OCI-LY1 (cell line): ENCODE measurements around the gene HERC5.

Experiments
- H2AFZ ChIP-seq: fragments of 200-600 bp; sonication (generic), shearing (Covaris generic); 2 replicates; pipeline ENCODE4 v1.6.0; 2014; ENCODE audit warnings: antibody characterized with exemption, mild to moderate bottlenecking, low read length
- H3F3A ChIP-seq: fragments of 200-600 bp; sonication (generic), shearing (Covaris generic); 2 replicates; pipeline ENCODE4 v1.6.0; 2014; ENCODE audit warnings: mild to moderate bottlenecking, antibody characterized with exemption, low read length, moderate library complexity; ENCODE audit not compliant: insufficient read depth
- H3K27ac ChIP-seq: fragments of 200-600 bp; sonication (generic); 2 replicates; pipeline ENCODE4 v1.5.1; 2014; ENCODE audit warnings: low read length, mixed run types, mild to moderate bottlenecking, low read depth; ENCODE audit not compliant: poor library complexity, severe bottlenecking
- H3K27me3 ChIP-seq: fragments of 200-600 bp; sonication (generic); 2 replicates; pipeline ENCODE4 v1.6.0; 2014; ENCODE audit warnings: antibody characterized with exemption, mild to moderate bottlenecking, low read length, moderate library complexity; ENCODE audit not compliant: insufficient read depth
- H3K36me3 ChIP-seq: fragments of 200-600 bp; sonication (generic); 2 replicates; pipeline ENCODE4 v1.6.1; 2014; ENCODE audit warnings: mild to moderate bottlenecking, antibody characterized with exemption, low read length, moderate library complexity, mixed read lengths; ENCODE audit not compliant: insufficient read depth
- H3K4me1 ChIP-seq: fragments of 200-600 bp; sonication (generic); 2 replicates; pipeline ENCODE4 v1.5.1; 2014; ENCODE audit warnings: mild to moderate bottlenecking, low read length, moderate library complexity; ENCODE audit not compliant: insufficient read depth, severe bottlenecking
- H3K4me2 ChIP-seq: fragments of 200-600 bp; sonication (generic), shearing (Covaris generic); 2 replicates; pipeline ENCODE4 v1.6.1; 2014; ENCODE audit warnings: low read length
- H3K4me3 ChIP-seq: fragments of 200-600 bp; sonication (generic); 2 replicates; pipeline ENCODE4 v1.5.1; 2014; ENCODE audit warnings: low read length, low read depth, mild to moderate bottlenecking, mixed read lengths; ENCODE audit not compliant: poor library complexity, severe bottlenecking
- H3K79me2 ChIP-seq: fragments of 200-600 bp; shearing (Covaris generic); 2 replicates; pipeline ENCODE4 v1.6.1; 2016; ENCODE audit warnings: mixed run types, low read length, mixed read lengths; ENCODE audit not compliant: insufficient read depth
- H3K9ac ChIP-seq: fragments of 200-600 bp; sonication (generic), shearing (Covaris generic); 2 replicates; pipeline ENCODE4 v1.6.1; 2014; ENCODE audit warnings: mild to moderate bottlenecking, low read length, mixed read lengths
- H3K9me2 ChIP-seq: fragments of 200-600 bp; sonication (generic), shearing (Covaris generic); 2 replicates; pipeline ENCODE4 v1.6.1; 2014; ENCODE audit warnings: low read depth, mild to moderate bottlenecking, low read length, mixed read lengths
- H3K9me3 ChIP-seq: fragments of 200-600 bp; shearing (Covaris generic); 2 replicates; pipeline ENCODE4 v1.6.1; 2014; ENCODE audit warnings: low read length, mixed read lengths
- H4K20me1 ChIP-seq: fragments of 200-600 bp; sonication (generic), shearing (Covaris generic); 2 replicates; pipeline ENCODE4 v1.6.0; 2016; ENCODE audit warnings: mild to moderate bottlenecking, low read length; ENCODE audit not compliant: insufficient read depth
- CTCF ChIP-seq: fragments of 200-600 bp; sonication (generic), shearing (Covaris generic); IDR thresholded peaks from 2 replicates; pipeline ENCODE4 v1.5.1; 2017; ENCODE audit warnings: mild to moderate bottlenecking, antibody characterized with exemption, low read length, moderate library complexity, mixed read lengths
- EZH2 ChIP-seq: fragments of 200-600 bp; sonication (generic), shearing (Covaris generic); IDR thresholded peaks from 2 replicates; pipeline ENCODE4 v1.8.0; 2017; ENCODE audit warnings: borderline replicate concordance, mixed run types, mild to moderate bottlenecking, antibody characterized with exemption, low read length, moderate library complexity, mixed read lengths

Gene HERC5

GRCh38 chr4:88514557-88515511, 57.9 kb downstream of the HERC5 start:
- no peak for TF ChIP-seq CTCF
- no peak for TF ChIP-seq EZH2
- Histone ChIP-seq H3K27ac (no peak overlapping the region), H3K9me3 (no peaks in the 10 kb centered on the region)

GRCh38 chr4:88516746-88517145, 59.8 kb downstream of the HERC5 start:
- H3K4me3 ChIP-seq = no peak overlapping the region
- H3K9me2 ChIP-seq = no peaks in the 10 kb centered on the region
- TF ChIP-seq EZH2 = no peak
- TF ChIP-seq CTCF = no peak
- H3K27me3 ChIP-seq = no peaks in the 10 kb centered on the region
- H3K4me2 ChIP-seq = no peak overlapping the region
- H3K9me3 ChIP-seq = no peaks in the 10 kb centered on the region
- no peaks in the 10 kb centered on the region for H3K4me1 ChIP-seq
- H3K27ac ChIP-seq = no peak overlapping the region
- no peak overlapping the region for H3K9ac ChIP-seq
- 0 out of 2 replicates have a peak, but pooled peaks cover 10% of the 10 kb centered on the region for H3K36me3 ChIP-seq
- no peaks in the 10 kb centered on the region for H3F3A ChIP-seq
- H3K79me2 ChIP-seq = no peaks in the 10 kb centered on the region
- H2AFZ ChIP-seq = no peak overlapping the region
- no peaks in the 10 kb centered on the region for H4K20me1 ChIP-seq

More at GRCh38 chr4:88514557-88515511, 57.9 kb downstream of the HERC5 start:
- H3F3A ChIP-seq = no peaks in the 10 kb centered on the region
- no peaks in the 10 kb centered on the region for H3K9me2 ChIP-seq
- H2AFZ ChIP-seq = no peak overlapping the region
- no peak overlapping the region for H3K9ac ChIP-seq
- H3K4me3 ChIP-seq = no peak overlapping the region
- H3K4me2 ChIP-seq = no peak overlapping the region
- H4K20me1 ChIP-seq = no peaks in the 10 kb centered on the region
- no peaks in the 10 kb centered on the region for H3K4me1 ChIP-seq
- no peaks in the 10 kb centered on the region for H3K27me3 ChIP-seq
- no peaks in the 10 kb centered on the region for H3K79me2 ChIP-seq
- no peaks in the 10 kb centered on the region for H3K36me3 ChIP-seq

- Histone ChIP-seq H3K4me2 (no peak overlapping the region), H3K27me3 (no peaks in the 10 kb centered on the region), H4K20me1 (no peaks in the 10 kb centered on the region), H3K9ac (no peak overlapping the region), H3K36me3 (0 out of 2 replicates have a peak, but pooled peaks cover 10% of the 10 kb centered on the region), H3K9me2 (no peaks in the 10 kb centered on the region), H3F3A (no peaks in the 10 kb centered on the region), H3K4me3 (no peak overlapping the region), H3K79me2 (no peaks in the 10 kb centered on the region), H3K4me1 (peaks cover 8% of the 10 kb centered on the region), H3K9me3 (no peaks in the 10 kb centered on the region), H2AFZ (no peak overlapping the region), H3K27ac (no peak overlapping the region)
- no peak for TF ChIP-seq CTCF
These were observed 60.9 kb downstream of the HERC5 start for GRCh38 chr4:88517825-88518224.
